ENCODE results near the gene OVCH1. TPM values are rescaled to one million over a fixed set of nuclear protein-coding genes. Genes with fewer than 3 reads are reported as not detected.
"Not testable (repeated sequence)": the region's sequence is repeated elsewhere in the genome, so short reads cannot be mapped to it uniquely, and the experiment has no call there.

OVCH1 gene
- total and polyA plus RNA-seq, 2 donors, result 0.09 to 0.19 TPM

DNA sequence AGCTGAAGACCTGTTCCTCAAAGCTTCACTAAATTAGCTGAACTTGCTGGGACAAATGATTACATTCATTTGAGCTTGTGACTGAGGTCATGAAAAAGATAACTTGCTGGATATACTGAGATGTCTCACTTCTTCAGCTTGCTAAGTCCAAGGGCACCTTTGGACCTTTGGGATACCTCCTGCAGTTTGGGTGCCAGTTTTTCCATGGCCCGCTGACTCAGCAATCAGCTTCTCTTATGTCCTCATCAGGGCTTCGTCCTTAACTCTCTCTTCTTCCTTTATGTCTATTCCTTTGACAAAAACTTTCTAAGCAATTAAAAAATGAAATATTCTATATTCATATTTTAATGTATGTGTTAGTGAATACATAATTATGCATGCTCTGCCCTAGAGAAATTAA is 45.6 kb downstream of the OVCH1 start:
- no peak for DNase-seq (ENCODE audit: low read depth in 6 of 9, low spot score in 9 of 9)
- H3K9me3 ChIP-seq (ENCODE audit: control insufficient read depth in 2 of 2, insufficient read depth in 1 of 2, low read length in 1 of 2), result no peaks in the 10 kb centered on the region
- 94% methylated on average over 2 of the region's 2 CpGs for WGBS
- no peaks in the 10 kb centered on the region for H3K36me3 ChIP-seq (ENCODE audit: control insufficient read depth in 2 of 2, insufficient read depth in 2 of 2, low read length in 1 of 2)
- H3K27me3 ChIP-seq (ENCODE audit: control insufficient read depth in 2 of 2, insufficient read depth in 1 of 2, low read length in 1 of 2), result no peaks in the 10 kb centered on the region
- H3K27ac ChIP-seq (ENCODE audit: low read depth in 1 of 2, low read length in 1 of 2), result no peak overlapping the region
- no peaks in the 10 kb centered on the region for H3K4me1 ChIP-seq (ENCODE audit: control insufficient read depth in 2 of 2, insufficient read depth in 2 of 2, low read length in 2 of 2)
- no peak overlapping the region for H3K4me3 ChIP-seq (ENCODE audit: low read length in 2 of 2)

GRCh38 chr12:29448157-29448556 is 49.3 kb downstream of the OVCH1 start:
- no peaks in the 10 kb centered on the region for H3K4me1 ChIP-seq (ENCODE audit: control insufficient read depth in 2 of 2, insufficient read depth in 2 of 2, low read length in 2 of 2)
- no peaks in the 10 kb centered on the region for H3K36me3 ChIP-seq (ENCODE audit: control insufficient read depth in 2 of 2, insufficient read depth in 2 of 2, low read length in 1 of 2)
- no peak overlapping the region for H3K4me3 ChIP-seq (ENCODE audit: low read length in 2 of 2)
- 86% methylated on average over 4 of the region's 4 CpGs for WGBS
- no peak for DNase-seq (ENCODE audit: low read depth in 6 of 9, low spot score in 9 of 9)
- no peak overlapping the region for H3K27ac ChIP-seq (ENCODE audit: low read depth in 1 of 2, low read length in 1 of 2)
- H3K27me3 ChIP-seq (ENCODE audit: control insufficient read depth in 2 of 2, insufficient read depth in 1 of 2, low read length in 1 of 2), result no peaks in the 10 kb centered on the region
- H3K9me3 ChIP-seq (ENCODE audit: control insufficient read depth in 2 of 2, insufficient read depth in 1 of 2, low read length in 1 of 2), result no peaks in the 10 kb centered on the region

DNA sequence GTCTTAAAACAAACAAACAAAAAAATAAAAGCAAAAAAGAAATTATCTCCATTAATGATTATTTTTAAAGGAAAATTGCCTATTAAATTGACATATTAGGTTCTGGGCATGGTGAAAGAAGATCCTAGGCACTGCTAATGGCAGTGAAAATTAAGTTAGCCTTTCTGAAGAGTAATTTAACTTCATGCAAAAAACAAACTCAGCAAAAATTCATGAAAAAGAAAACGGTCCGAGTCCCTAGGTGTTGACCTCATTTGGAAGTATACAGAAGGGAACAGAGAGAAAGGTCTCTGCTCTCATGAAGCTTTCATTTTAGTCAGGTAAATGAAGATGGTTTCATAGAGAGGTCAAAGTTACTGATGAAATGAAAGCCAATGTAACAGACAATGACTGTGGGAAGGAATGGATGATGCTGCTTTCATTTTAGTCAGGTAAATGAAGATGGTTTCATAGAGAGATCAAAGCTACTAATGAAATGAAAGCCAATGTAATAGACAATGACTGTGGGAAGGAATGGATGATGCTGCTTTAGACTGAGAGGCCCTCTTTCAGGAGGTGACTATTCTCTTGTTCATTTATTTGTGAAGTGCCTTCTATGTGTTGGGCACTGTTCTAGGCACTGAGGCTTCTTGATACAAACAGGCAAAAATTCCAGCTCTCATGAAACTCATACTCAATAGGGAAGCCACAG is 50.1 kb downstream of the OVCH1 start:
- H3K4me3 ChIP-seq (ENCODE audit: low read length in 2 of 2), result no peak overlapping the region
- WGBS, result 97% methylated on average over 2 of the region's 2 CpGs
- H3K36me3 ChIP-seq (ENCODE audit: control insufficient read depth in 2 of 2, insufficient read depth in 2 of 2, low read length in 1 of 2), result no peaks in the 10 kb centered on the region
- H3K27ac ChIP-seq (ENCODE audit: low read depth in 1 of 2, low read length in 1 of 2), result no peak overlapping the region
- no peaks in the 10 kb centered on the region for H3K27me3 ChIP-seq (ENCODE audit: control insufficient read depth in 2 of 2, insufficient read depth in 1 of 2, low read length in 1 of 2)
- DNase-seq (ENCODE audit: low read depth in 6 of 9, low spot score in 9 of 9), result no peak
- H3K9me3 ChIP-seq (ENCODE audit: control insufficient read depth in 2 of 2, insufficient read depth in 1 of 2, low read length in 1 of 2), result no peaks in the 10 kb centered on the region
- H3K4me1 ChIP-seq (ENCODE audit: control insufficient read depth in 2 of 2, insufficient read depth in 2 of 2, low read length in 2 of 2), result no peaks in the 10 kb centered on the region

- DNase-seq (ENCODE audit: low read depth in 6 of 9, low spot score in 9 of 9), result no peak
- WGBS, result 90% methylated on average over 4 of the region's 4 CpGs
- no peak overlapping the region for H3K4me3 ChIP-seq (ENCODE audit: low read length in 2 of 2)
- H3K27ac ChIP-seq (ENCODE audit: low read depth in 1 of 2, low read length in 1 of 2), result no peak overlapping the region
- H3K27me3 ChIP-seq (ENCODE audit: control insufficient read depth in 2 of 2, insufficient read depth in 1 of 2, low read length in 1 of 2), result no peaks in the 10 kb centered on the region
- H3K36me3 ChIP-seq (ENCODE audit: control insufficient read depth in 2 of 2, insufficient read depth in 2 of 2, low read length in 1 of 2), result no peaks in the 10 kb centered on the region
- no peaks in the 10 kb centered on the region for H3K9me3 ChIP-seq (ENCODE audit: control insufficient read depth in 2 of 2, insufficient read depth in 1 of 2, low read length in 1 of 2)
- no peaks in the 10 kb centered on the region for H3K4me1 ChIP-seq (ENCODE audit: control insufficient read depth in 2 of 2, insufficient read depth in 2 of 2, low read length in 2 of 2)
Measured at GRCh38 chr12:29439506-29439905, 58.0 kb downstream of the OVCH1 start.

DNA sequence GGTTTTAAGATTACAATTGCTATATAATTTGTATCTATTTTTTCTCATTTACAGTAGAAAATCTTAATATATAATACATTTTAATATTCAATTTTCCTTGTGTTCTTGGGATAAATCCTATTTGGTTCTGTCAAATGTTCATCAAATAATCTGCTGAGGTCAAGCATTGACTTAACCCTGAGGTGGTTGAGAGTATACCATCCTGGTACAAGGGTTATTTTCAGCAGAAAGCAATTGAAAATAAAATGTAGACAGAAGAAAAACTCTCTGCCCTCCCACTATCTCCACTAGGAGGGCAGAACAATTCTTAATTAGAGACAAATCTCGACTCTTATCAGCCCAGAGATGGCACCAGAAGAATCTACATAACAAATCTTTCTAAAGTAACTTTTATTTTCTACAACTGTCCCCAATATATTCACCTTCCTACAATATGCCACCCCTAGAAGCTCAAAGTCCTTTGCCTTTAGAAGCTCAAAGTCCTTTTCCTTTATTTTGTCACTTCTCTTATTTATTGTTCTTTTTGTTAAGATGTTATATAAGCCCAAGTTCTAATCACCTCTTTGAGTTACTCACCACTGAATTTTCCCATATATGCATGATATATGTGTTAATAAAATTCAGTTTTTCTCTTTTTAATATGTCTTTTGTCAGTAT is 58.6 kb downstream of the OVCH1 start:
- no peaks in the 10 kb centered on the region for H3K36me3 ChIP-seq (ENCODE audit: control insufficient read depth in 2 of 2, insufficient read depth in 2 of 2, low read length in 1 of 2)
- WGBS, result 71% methylated on average over 1 of the region's 1 CpG
- H3K4me1 ChIP-seq (ENCODE audit: control insufficient read depth in 2 of 2, insufficient read depth in 2 of 2, low read length in 2 of 2), result no peaks in the 10 kb centered on the region
- no peak overlapping the region for H3K27ac ChIP-seq (ENCODE audit: low read depth in 1 of 2, low read length in 1 of 2)
- no peak for DNase-seq (ENCODE audit: low read depth in 6 of 9, low spot score in 9 of 9)
- H3K27me3 ChIP-seq (ENCODE audit: control insufficient read depth in 2 of 2, insufficient read depth in 1 of 2, low read length in 1 of 2), result no peaks in the 10 kb centered on the region
- H3K4me3 ChIP-seq (ENCODE audit: low read length in 2 of 2), result no peak overlapping the region
- H3K9me3 ChIP-seq (ENCODE audit: control insufficient read depth in 2 of 2, insufficient read depth in 1 of 2, low read length in 1 of 2), result no peaks in the 10 kb centered on the region

DNA sequence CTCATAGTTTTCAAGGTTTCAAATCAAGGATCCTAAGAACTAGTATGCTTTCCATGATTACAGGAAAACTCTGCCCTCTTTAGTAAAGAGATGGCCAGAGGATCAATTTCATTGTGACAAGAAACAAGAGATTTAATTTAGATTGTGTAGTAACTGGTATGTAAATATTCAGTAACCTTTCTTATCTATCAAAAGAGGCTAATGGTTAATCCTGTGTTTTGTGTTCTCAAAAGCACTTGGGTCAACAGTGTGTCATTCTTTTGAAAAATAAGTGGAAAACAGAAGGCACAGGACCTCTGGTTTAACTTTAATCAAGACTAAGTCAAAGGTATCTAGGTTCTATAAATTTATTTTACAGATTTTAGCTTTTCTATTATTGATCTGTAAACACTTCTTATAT is 59.9 kb downstream of the OVCH1 start:
- Histone ChIP-seq H3K4me1 (ENCODE audit: control insufficient read depth in 2 of 2, insufficient read depth in 2 of 2, low read length in 2 of 2) (no peaks in the 10 kb centered on the region), H3K36me3 (ENCODE audit: control insufficient read depth in 2 of 2, insufficient read depth in 2 of 2, low read length in 1 of 2) (no peaks in the 10 kb centered on the region), H3K4me3 (ENCODE audit: low read length in 2 of 2) (no peak overlapping the region), H3K27ac (ENCODE audit: low read depth in 1 of 2, low read length in 1 of 2) (no peak overlapping the region), H3K27me3 (ENCODE audit: control insufficient read depth in 2 of 2, insufficient read depth in 1 of 2, low read length in 1 of 2) (no peaks in the 10 kb centered on the region), H3K9me3 (ENCODE audit: control insufficient read depth in 2 of 2, insufficient read depth in 1 of 2, low read length in 1 of 2) (no peaks in the 10 kb centered on the region)
- DNase-seq (ENCODE audit: low read depth in 6 of 9, low spot score in 9 of 9), result no peak

- not testable (repeated sequence) for H3K9me3 ChIP-seq (ENCODE audit: control insufficient read depth in 2 of 2, insufficient read depth in 1 of 2, low read length in 1 of 2); H3K4me1 ChIP-seq (ENCODE audit: control insufficient read depth in 2 of 2, insufficient read depth in 2 of 2, low read length in 2 of 2); H3K27me3 ChIP-seq (ENCODE audit: control insufficient read depth in 2 of 2, insufficient read depth in 1 of 2, low read length in 1 of 2); H3K4me3 ChIP-seq (ENCODE audit: low read length in 2 of 2); H3K27ac ChIP-seq (ENCODE audit: low read depth in 1 of 2, low read length in 1 of 2); H3K36me3 ChIP-seq (ENCODE audit: control insufficient read depth in 2 of 2, insufficient read depth in 2 of 2, low read length in 1 of 2); DNase-seq (ENCODE audit: low read depth in 6 of 9, low spot score in 9 of 9)
- whole genome bisulfite sequencing, result 92% methylated on average over 10 of the region's 10 CpGs
Measured at GRCh38 chr12:29436815-29437214, 60.7 kb downstream of the OVCH1 start.

- Histone ChIP-seq H3K9me3 (ENCODE audit: control insufficient read depth in 2 of 2, insufficient read depth in 1 of 2, low read length in 1 of 2) (no peaks in the 10 kb centered on the region), H3K4me3 (ENCODE audit: low read length in 2 of 2) (no peak overlapping the region), H3K27me3 (ENCODE audit: control insufficient read depth in 2 of 2, insufficient read depth in 1 of 2, low read length in 1 of 2) (no peaks in the 10 kb centered on the region), H3K27ac (ENCODE audit: low read depth in 1 of 2, low read length in 1 of 2) (no peak overlapping the region), H3K4me1 (ENCODE audit: control insufficient read depth in 2 of 2, insufficient read depth in 2 of 2, low read length in 2 of 2) (no peaks in the 10 kb centered on the region), H3K36me3 (ENCODE audit: control insufficient read depth in 2 of 2, insufficient read depth in 2 of 2, low read length in 1 of 2) (no peaks in the 10 kb centered on the region)
- WGBS, result 94% methylated on average over 3 of the region's 3 CpGs
- DNase-seq (ENCODE audit: low read depth in 6 of 9, low spot score in 9 of 9), result no peak
Measured at GRCh38 chr12:29431513-29431912, 66.0 kb downstream of the OVCH1 start.

DNA sequence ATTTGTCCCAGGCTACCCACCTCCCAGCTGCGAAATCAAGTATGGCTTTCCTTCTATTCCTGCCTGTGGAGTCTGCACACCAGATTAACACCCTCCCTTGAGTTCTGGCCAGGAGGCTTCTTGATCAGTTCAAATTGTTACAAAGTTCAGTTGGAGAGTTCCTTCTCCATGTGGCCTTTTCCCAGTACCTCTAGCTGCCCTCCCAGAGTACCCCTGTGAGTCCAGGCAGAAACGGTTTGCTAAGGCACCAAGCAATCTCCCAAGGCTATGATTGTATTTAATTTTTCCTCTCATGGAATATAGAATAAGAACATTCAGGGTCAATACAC is 66.8 kb downstream of the OVCH1 start:
- no peaks in the 10 kb centered on the region for H3K27me3 ChIP-seq (ENCODE audit: control insufficient read depth in 2 of 2, insufficient read depth in 1 of 2, low read length in 1 of 2)
- no peak for DNase-seq (ENCODE audit: low read depth in 6 of 9, low spot score in 9 of 9)
- H3K27ac ChIP-seq (ENCODE audit: low read depth in 1 of 2, low read length in 1 of 2), result no peak overlapping the region
- H3K4me3 ChIP-seq (ENCODE audit: low read length in 2 of 2), result no peak overlapping the region
- 94% methylated on average over 2 of the region's 2 CpGs for WGBS
- H3K9me3 ChIP-seq (ENCODE audit: control insufficient read depth in 2 of 2, insufficient read depth in 1 of 2, low read length in 1 of 2), result no peaks in the 10 kb centered on the region
- H3K36me3 ChIP-seq (ENCODE audit: control insufficient read depth in 2 of 2, insufficient read depth in 2 of 2, low read length in 1 of 2), result no peaks in the 10 kb centered on the region
- no peaks in the 10 kb centered on the region for H3K4me1 ChIP-seq (ENCODE audit: control insufficient read depth in 2 of 2, insufficient read depth in 2 of 2, low read length in 2 of 2)

All from thymus (tissue), 11 donors.